Activated gamma-delta T cell treated with anti-CD3 and anti-CD28 coated beads, Interleukin-2, amount 50 U/mL, for 16 hours (primary cell): ENCODE data around the gene OR2AJ1.
A peak's percentile ranks its signal among the peaks of the same experiment; 100 is the strongest.

Experiments
- DNase-seq: peaks from one replicate; pipeline ENCODE4 v3.0.0-alpha.2; 2020; ENCODE audit warnings: low read depth

The OR2AJ1 gene, protein sequence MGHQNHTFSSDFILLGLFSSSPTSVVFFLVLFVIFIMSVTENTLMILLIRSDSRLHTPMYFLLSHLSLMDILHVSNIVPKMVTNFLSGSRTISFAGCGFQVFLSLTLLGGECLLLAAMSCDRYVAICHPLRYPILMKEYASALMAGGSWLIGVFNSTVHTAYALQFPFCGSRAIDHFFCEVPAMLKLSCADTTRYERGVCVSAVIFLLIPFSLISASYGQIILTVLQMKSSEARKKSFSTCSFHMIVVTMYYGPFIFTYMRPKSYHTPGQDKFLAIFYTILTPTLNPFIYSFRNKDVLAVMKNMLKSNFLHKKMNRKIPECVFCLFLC

GRCh38 chr1:247924868-247925267, at the start of gene OR2AJ1:
Gene OR2AJ1 (plus strand): TSS chr1:247924889. CDS start chr1:247933769, 8,880 bp downstream.
- no peak for DNase-seq

- no peak for DNase-seq
These were observed 41.3 kb upstream of the OR2AJ1 start for GRCh38 chr1:247883346-247883745.

DNA sequence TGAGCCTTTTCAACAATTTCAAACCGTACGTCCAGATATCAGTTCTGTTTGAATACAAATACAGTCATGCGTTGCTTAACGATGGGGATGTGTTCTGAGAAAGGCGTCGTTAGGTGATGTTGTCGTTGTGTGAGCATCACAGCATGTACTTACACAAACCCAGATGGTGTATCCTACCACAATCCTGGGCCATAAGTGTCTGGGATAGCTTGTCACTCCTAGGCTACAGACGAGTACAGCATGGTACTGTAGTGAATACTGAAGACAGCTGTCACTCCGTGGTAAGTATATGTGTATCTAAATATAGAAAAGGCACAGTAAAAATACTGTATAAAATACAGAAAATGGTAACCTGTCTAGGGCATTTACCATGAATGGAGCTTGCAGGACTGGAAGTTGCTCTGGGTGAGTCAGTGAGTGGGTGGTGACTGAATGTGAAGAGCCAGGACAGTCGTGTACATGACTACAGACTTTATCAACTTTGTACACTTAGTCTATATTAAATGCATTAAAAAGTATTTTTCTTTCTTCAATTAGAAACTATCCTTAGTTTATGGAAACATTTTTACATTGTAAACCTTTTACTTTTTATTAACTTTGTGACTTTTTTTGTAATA, 39.8 kb upstream of the OR2AJ1 start:
- no peak for DNase-seq

DNA sequence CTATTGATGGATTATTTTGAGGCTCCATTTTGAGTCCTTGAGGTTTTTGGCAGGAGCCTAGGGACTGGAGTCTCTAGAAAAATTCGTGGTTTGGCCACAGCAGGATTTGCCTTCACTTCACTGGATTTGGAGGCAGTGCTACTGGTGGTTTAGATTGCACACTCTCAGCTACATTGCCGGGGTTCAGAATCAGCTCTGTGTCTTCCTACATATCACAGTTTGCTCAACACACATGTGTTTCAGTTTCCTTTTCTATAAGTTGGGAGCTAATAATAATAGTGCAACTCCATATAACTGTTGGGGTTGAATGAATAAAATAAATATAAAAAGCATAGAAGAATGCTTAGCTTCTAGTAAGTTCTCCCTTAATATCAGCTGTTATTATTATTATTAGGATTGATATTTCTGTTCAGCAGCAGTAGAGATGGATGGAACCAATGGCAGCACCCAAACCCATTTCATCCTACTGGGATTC, 29.5 kb upstream of the OR2AJ1 start, which contains the start of gene OR2W3:
Gene OR2W3, plus strand, starts transcription at position 425 of the 475 bp plus-strand sequence. Its CDS starts 0 bp downstream, at position 425.
- DNase-seq = no peak

DNA sequence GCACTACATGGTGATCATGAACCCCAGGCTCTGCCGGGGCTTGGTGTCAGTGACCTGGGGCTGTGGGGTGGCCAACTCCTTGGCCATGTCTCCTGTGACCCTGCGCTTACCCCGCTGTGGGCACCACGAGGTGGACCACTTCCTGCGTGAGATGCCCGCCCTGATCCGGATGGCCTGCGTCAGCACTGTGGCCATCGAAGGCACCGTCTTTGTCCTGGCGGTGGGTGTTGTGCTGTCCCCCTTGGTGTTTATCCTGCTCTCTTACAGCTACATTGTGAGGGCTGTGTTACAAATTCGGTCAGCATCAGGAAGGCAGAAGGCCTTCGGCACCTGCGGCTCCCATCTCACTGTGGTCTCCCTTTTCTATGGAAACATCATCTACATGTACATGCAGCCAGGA, 28.7 kb upstream of the OR2AJ1 start:
- DNase-seq = no peak

GRCh38 chr1:247904122-247904521, 20.6 kb upstream of the OR2AJ1 start:
- DNase-seq = no peak

- no peak for DNase-seq
These were observed 19.5 kb upstream of the OR2AJ1 start for GRCh38 chr1:247905181-247905580.

DNA sequence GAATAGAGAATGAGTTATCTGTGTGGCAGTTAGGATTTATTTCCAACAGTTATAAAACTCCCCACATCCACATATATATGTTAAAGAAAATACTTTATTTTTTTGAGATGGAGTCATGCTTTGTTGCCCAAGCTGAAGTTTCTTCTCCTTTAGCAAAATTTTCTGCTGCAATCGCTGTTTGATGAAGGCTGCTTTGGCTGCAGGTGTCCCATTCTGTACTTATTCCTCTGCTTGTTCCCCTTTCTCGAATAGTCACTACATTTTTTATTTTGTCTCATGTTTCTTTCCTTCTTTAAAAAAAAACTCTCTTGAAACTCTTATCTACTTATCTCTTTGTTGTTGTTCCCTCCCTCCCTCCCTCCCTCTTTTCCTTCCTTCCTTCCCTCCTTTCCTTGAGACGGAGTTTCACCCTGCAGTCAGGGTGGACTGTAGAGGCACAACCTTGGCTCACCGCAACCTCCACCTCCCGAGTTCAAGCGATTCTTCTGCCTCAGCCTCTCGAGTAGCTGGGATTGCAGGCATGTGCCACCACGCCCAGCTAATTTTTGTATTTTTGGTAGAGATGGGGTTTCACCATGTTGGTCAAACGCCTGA, 18.7 kb upstream of the OR2AJ1 start:
- no peak for DNase-seq

DNA sequence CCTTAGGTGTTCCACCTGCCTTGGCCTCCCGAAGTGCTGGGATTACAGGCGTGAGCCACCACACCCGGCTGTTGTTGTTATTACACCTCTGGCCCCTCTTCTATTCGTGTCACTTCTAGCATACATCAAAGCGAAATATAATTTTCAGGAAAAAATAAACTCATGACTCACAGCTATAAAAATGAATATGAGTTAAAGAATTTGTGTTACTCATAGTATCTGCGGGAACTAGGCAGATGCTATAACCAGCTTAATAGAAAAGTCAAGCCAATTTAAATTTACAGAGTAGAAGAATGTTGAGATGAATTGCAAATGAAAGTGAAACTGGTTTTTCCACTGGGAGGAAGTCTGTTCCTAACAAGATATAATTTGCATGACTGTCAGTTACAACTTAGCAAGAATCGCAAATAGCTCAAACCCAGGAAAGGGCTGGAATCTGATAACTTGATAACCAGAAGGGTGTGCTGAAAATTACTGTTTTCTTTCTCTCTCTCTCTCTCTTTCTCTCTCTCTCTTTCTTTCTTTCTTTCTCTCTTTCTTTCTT, 18.1 kb upstream of the OR2AJ1 start:
- no peak for DNase-seq

- DNase-seq = no peak
These were observed 15.9 kb upstream of the OR2AJ1 start for GRCh38 chr1:247908766-247909165.

GRCh38 chr1:247913786-247914185, 10.9 kb upstream of the OR2AJ1 start:
- no peak for DNase-seq

GRCh38 chr1:247914941-247915662, 9.6 kb upstream of the OR2AJ1 start:
- no peak for DNase-seq

DNA sequence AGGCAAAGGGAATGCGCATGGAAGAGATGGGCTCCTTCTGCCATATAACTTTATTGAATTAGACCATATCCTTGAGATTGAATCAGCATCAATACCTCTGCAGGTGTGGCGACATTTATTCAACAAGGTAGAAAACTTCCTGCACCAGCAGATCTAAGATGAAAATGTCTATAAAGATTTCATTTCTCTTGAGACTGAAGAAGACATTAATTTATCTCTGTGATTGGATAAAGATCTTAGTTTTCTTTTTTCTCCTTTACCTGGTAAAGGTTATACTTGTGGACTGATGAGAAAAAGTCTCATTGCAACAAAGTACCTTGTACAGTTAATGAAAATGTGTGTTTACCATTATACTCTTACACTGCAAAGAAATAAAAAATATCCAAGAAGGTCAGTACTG, 4.7 kb upstream of the OR2AJ1 start, which contains the start of gene OR2T8:
Gene OR2T8, plus strand, starts transcription at position 301 of the 400 bp plus-strand sequence. CDS start 766 bp downstream, outside the sequence.
- no peak for DNase-seq

- DNase-seq = no peak
These were observed 748 bp upstream of the OR2AJ1 start for GRCh38 chr1:247923941-247924340.

- DNase-seq = no peak
These were observed 9.3 kb downstream of the OR2AJ1 start for GRCh38 chr1:247933989-247934388.

DNA sequence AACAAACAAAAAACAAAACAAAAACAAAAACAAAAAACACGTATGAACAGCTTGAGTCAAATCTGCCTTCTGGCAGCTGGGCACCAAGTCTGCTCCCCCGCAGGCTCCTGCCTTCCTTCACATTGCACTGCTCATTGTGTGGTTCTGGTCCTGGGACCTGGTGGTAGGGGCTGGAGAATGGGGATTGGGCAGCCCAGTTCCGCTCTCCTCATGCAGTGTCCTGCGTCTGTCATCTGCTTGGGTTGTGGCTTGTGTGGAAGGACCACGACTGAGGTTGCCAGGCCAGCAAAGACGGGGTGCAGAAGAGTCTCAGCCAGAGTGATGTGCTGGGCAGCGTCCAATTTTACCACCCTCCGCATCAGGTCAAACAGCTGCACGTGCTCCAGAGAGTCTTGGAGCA, 11.1 kb downstream of the OR2AJ1 start:
- no peak for DNase-seq

- no peak for DNase-seq
These were observed 11.7 kb downstream of the OR2AJ1 start for GRCh38 chr1:247936415-247936814.

GRCh38 chr1:247936965-247937734, 12.5 kb downstream of the OR2AJ1 start:
- DNase-seq = peak; percentile 82

GRCh38 chr1:247942624-247943023, 17.9 kb downstream of the OR2AJ1 start:
- DNase-seq = no peak

GRCh38 chr1:247948558-247948957, 23.9 kb downstream of the OR2AJ1 start, which contains the start of gene OR2L8:
Gene OR2L8 (plus strand): TSS chr1:247948858. CDS start chr1:247948858, 0 bp downstream.
- DNase-seq = no peak

- no peak for DNase-seq
These were observed 28.7 kb downstream of the OR2AJ1 start for GRCh38 chr1:247953408-247953807.
